GM18858 (cell line): ENCODE results near the gene SNX21.
"Not testable (repeated sequence)": the region's sequence is repeated elsewhere in the genome, so short reads cannot be mapped to it uniquely, and the experiment has no call there.

Experiments used
- ATAC-seq: cut with Tn5 transposase; IDR thresholded peaks from one replicate; pipeline ENCODE4 v1.9.1; 2021; ENCODE audit not compliant: unreplicated experiment

The SNX21 gene

DNA sequence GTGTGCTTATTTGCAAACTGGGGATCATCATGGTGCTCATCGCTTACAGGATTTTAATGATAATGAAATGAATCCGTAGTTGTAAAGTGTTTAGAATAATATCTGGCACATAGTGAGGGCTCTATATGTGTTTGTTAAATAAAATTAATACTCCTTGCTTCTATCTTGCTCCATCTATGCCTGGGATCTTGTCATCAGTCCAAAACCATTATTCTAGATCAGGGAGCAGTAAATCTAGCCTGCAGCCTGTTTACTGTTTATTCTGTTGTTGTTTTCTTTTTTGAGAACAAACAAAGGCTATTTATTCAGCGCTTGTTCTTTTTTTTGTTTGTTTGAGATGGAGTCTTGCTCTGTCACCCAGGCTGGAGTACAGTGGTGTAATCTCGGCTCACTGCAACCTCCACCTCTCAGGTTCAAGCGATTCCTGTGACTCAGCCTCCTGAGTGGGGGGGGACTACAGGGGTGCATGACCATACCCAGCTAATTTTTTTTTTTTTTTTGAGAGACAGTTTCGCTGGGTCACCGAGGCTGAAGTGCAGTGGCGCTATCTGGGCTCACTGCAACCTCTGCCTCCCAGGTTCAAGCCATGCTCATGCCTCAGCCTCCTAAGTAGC, 15.5 kb downstream of the SNX21 start:
- no peak for ATAC-seq

DNA sequence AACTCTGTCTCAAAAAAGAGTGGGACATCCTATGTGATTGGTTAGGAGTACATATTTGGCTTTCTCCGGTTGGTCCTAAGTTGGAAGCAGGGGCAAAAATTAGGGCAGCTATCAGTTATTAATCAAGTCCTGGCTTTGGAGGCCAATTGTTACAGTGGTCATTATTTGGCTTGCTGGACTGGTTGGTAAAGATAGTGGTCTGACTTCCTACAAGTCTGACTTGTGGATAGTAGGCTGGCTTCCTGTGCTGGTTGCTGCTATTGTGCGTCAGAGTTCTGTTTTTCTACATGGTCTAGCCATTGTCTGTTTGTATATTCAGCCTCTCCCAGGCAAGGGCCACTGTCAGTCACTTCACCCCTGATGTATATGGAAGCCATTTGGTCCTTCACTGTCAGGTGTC, 16.6 kb downstream of the SNX21 start:
- no peak for ATAC-seq

DNA sequence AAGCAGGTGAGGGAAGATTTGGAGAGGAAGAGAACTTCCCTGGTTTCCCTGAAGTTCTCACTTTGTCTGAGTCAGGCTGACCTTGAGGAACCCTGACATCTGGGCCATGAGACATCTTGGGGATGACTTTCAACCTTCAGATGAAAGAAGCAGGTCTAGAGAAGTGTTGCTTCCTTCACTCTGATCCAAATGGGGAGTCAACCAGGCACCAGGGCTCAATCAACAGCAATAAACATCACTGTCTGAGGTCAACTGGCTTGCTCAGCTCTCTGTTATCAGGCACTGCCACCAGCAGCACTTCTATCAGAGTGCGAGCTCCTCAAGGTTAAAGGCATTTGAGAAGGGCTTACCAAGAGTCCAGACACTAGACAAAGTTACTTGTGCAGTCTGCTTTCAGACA, 17.3 kb downstream of the SNX21 start:
- no peak for ATAC-seq

DNA sequence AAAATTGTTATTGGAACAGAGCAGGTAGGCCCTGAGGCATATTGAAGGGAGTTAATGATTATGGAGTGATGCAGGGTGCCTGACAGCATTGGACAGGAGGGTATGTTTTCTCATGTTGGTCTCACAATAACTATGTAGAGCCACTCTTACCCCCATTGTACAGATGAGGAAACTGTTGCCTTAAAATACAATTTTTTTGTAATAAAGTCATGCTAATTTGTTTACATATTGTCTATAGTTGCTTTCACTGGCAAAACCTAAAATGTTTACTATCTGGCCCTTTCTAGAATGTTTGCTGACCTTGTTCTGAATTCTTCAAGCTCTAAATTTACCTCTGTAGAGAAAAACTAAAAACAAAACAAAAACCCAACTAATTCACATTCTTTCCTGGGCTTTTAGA, 17.9 kb downstream of the SNX21 start:
- ATAC-seq = no peak

DNA sequence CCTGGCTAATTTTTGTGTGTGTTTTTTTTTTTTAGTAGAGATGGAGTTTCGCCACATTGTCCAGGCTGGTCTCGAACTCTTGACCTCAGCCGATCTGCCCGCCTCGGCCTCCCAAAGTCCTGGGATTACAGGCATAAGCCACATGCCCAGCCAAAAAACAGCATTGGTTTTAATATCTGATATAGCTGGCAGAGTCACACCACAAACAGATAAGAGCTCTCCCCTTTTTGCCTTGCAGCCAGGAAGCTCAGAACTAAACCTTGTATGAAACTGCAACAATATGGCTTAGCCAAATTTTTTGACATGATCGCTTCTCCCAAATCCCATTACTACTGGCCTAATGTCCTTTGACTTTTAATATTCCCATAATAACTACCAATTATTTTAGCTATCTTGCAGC, 18.7 kb downstream of the SNX21 start:
- no peak for ATAC-seq

DNA sequence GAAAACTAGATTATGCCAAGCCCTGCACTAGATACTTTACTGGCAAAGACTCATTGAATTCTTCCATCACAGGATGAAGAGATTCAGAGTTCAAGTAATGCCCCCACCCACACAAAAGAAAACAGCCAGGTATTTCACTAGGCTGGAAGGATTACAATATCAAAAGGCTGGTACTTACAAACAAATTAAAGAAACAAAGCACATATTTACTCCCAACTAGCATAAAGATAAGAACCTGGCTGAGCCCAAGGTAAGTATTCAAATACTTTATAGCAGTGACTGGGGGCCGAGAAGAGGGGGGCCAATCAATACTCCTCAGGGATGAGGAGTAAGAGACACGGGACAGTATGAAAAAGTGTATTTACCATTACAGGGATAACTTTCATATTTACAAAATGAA, 19.9 kb downstream of the SNX21 start:
- ATAC-seq = no peak

DNA sequence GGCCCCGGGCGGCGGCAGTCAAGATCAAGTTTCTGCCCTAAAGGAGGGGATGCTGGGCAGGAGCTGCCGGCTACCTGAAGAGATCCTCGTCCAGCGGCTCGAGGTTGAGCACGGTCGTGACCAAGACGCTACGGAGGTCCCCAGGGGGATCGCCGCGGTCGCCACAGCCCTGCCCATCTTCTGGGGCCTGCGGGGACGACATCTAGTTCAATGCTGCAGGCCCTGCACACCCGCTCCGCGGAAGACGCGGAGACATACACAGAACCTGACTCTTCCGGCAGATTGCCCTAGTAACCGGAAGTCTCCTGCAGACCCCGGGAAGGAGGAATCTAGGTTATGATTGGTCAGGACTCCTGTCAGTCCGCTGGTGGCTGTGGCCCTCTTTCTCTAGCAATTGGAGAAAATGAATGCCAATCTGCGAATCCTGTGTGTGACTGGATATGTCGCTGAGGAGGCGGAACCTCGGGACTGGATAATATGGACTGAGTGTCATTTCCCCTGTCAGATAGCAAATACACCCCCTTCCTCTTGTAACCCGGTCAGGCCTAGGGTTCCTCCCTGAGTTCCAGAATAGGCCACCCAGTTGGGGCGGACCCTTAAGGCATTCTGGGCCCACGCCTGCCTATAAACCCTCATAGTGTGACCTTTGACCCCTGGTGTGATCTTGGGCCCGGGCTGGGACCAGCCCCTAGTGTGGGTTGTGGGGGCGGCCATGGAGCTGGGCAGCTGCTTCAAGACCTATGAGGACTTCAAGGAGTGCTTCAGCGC, 23.7 kb downstream of the SNX21 start, which contains the start of the genes ACOT8 and ZSWIM3:
Gene ACOT8 (minus strand): TSS at position 279 of the 768 bp plus-strand sequence. CDS start 77 bp downstream, at position 202.
Gene ZSWIM3 (plus strand): TSS at position 501 of the 768 bp plus-strand sequence. CDS start 212 bp downstream, at position 713.
- peak; percentile 92 for ATAC-seq

DNA sequence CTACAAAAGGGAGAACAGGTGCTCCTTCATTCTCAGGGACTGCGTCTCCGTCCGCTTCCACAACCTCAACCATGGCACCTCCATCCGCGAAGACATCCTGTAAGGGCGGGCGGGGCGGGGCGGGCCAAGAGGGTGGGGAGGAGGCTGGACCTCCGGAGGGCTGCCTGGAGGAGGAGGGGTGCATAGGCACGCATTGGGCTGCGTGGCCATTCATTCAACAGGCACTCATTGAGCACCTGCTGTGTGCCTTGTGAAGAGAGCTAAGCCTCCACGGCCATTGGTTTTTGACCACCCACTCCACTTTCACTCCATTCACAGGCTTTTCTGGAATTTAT, 24.2 kb downstream of the SNX21 start:
- no peak for ATAC-seq

DNA sequence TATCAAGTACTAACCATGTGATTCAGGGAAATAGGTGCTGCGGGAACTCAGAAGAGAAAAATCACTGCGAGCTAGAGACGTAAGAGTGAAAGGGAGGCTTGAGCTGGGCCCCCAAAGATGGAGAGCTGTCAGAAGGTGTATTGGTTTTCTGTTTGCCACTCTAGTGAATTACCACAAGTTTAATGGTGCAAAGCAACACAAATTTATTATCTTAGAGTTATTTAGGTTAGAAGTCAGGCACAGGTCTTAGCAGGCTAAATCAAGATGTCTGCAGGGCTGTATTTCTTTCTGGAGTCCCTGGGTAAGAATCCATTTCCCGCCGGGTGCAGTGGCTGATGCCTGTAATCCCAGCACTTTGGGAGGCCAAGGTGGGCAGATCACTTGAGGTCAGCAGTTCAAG, 26.3 kb downstream of the SNX21 start:
- ATAC-seq = no peak

DNA sequence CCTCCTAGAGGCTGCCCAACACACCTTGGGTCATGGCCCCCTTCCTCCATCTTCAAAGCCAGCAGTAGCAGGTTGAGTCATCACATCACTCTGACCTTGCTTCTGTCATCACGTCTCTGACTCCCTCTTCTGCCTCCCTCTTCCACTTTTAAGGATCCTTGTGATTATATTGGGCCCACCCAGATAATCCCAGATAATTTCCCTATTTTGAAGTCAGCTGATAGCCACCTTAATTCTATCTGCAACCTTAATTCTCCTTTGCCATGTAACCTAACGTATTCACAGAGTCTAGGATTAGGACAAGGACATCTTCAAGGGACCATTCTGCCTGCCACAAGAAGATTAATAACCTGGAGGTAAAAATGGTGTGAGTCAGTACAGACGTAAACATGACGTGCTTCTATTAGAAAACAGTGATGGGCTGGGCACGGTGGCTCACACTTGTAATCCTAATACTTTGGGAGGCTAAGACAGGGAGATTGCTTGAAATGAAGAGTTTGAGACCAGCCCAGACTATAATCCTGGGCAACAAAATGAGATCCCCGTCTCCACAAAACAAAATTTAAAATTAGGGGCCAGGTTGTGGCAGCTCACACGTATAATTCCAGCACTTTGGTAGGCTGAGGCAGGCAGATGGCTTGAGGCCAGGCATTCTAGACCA, 27.1 kb downstream of the SNX21 start:
- no peak for ATAC-seq

DNA sequence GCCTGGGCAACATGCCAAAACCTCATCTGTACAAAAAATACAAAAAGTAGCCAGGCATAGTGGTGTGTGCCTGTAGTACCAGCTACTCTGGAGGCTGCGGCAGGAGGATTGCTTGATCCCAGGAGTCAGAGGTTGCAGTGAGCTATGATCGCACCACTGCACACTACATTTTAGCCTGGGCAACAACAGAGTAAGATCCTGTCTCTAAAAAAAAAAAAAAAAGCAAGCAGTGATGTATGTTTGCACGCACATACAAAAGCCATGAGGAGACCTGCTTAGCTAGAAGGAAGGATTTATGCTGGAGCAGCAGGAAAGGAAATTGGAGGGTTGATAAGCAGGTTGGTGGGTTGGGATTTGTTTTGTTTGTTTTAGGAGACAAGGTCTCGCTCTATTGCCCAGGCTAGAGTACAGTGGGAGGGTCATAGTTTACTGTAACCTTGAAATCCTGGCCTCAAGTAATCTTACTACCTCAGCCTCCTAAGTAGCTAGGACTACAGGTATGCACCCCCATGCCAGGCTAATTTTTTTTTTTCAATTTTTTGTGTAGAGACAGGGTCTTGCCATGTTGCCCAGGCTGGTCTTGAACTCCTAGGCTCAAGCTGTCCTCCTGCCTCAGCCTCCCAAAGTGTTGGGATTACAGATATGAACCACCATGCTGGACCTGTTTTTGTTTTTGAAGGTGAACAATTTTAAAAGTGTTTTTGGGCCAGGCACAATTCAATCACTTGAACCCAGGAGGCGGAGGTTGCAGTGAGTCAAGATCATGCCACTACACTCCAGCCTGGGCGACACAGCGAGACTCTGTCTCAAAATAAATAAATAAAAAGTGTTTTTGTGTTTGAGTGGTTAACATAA, 27.8 kb downstream of the SNX21 start:
- ATAC-seq = no peak

DNA sequence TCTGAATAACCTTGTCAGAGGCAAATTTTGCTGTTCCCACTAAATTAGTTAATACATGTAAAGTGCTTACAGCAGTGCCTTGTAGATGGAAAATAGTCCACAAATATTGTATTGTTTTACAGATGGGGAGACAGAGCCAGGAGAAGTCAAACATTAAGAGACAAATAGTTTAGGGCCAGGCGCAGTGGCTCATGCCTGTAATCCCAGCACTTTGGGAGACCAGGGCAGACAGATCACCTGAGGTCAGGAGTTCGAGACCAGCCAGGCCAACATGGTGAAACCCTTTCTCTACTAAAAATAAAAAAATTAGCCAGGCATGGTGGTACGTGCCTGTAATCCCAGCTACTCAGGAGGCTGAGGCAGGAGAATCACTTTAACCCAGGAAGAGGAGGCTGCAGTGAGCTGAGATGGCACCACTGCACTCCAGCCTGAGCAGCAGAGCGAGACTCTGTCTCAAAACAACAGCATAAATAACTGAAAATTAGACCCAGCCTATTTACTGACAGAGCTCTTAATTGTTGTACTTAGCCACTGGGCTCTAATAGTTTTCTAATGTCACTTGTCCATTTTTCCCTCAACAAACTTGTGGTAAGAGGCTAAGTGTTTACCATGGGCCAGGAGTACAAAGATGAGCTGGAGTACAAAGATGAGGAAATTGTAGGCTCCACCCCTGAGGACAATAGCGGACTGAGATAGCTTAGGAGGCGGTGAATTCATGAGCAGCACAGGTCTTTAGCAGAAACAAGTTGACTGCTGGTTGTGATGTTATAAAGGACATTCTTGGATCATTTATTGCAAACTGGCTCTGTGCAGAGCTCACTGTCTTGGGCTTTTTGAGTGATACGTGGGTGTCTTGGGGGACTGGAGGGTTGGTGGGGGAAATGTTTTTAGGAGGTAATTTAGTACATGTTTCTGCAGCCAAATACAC, 30.2 kb downstream of the SNX21 start:
- no peak for ATAC-seq

DNA sequence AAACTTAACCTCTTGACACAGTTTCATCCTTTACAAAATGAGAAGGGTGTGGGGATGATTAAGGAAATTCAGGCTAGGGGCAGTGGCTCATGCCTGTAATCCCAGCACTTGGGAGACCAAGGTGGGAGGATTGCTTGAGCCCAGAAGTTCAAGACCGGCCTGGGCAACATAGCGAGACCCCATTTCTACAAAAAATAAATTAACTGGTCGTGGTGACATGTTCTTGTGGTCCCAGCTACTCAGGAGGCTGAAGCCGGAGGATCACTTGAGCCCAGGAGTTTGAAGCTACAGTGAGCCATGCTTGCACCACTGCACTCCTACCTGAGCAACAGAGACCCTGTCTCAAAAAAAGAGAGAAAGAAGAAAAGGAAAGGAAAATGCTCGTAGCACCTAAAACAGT, 32.9 kb downstream of the SNX21 start:
- no peak for ATAC-seq

DNA sequence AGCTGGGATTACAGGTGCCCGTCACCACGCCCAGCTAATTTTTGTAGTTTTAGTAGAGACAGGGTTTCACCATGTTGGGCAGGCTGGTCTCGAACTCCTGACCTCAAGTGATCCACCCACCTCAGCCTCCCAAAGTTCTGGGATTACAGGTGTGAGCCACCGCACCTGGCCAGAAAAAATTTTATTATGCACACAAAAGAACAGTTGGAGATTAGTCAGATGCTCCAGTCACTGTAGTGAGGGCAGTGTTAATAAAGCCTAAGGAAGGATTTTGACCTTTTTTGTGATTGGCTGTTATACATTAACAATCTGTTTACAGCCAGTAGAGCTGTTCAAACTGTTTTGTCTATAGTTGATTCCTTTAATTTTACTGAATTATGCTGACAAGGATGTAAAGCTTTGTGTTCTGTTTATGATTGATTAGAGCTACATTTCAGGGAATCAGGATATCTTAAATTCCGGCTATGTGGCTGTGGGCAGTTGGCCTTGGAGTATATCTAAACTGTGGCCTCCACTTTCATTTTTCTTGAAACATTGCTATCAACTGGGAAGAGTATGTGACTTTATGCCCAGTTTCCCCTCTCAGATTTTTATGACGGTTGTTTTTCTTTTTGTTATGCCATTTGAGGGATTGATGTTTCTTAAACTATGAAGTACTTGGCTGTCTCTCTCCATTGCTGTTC, 33.7 kb downstream of the SNX21 start:
- no peak for ATAC-seq

DNA sequence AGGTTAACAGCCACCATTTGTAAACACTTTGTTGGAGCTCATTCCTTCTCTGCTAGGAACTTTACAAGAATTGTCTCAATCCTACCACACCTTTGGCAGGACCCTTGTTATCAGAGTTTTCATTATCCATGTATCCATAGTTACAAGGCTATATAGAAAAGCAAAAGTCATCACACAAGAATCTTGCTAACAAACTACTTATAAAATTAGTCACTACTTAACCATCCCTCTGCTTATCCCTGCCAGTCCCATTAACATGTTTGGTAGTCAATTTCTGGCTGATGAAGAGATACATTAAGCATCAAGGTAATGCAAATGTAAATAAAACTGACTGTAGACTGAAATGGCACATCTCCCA, 34.2 kb downstream of the SNX21 start:
- no peak for ATAC-seq

DNA sequence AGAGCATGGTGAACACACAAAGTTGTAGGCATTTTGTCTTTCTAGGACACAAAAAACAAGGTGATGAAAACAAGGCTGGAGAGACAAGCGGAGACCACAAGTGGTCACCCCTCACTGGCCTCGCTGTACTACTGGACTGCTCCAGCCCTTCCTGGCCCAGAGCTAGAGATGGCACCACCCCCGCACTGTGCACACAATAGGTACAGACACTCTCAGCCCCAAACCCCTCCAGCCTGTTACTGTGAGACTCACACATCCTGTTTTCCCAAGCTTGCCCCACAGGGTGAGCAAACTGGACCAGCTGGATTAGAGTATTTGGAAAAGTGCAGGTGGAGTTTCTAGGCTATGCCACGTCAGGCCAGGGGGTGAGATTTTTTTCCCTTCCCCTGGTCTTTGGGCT, 39.0 kb downstream of the SNX21 start:
- no peak for ATAC-seq

DNA sequence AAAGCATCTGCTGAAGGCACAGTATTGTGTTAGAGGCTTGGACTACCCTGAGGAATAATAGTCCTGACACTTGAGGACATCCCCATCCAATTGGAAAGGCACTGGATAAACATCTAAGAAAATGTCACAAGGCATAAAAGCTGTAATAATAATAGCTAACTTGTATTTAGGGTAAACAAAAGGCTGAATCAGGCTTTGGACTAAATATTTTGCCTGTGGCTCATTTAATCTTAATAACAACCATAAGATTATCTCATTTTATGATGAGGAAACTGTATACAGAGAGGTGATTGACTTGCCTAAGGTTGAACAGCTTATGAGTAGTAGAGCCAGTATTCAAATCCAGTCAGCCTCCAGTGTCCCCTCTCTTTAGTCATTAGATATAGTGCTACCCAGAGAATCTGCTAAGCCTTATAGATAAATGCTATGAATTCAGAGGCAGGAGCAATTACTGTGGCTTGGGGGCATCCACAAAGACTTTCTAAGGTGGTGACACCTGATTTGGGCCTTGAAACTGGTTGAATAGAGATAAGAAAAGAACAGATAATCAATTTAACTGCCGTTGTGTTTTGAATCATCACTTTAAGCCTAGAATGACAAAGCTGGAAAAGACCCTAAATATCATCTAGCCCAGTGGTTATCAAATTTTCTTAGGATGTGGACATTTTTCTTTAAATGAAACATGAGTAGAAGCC, 40.0 kb downstream of the SNX21 start:
- ATAC-seq = no peak

DNA sequence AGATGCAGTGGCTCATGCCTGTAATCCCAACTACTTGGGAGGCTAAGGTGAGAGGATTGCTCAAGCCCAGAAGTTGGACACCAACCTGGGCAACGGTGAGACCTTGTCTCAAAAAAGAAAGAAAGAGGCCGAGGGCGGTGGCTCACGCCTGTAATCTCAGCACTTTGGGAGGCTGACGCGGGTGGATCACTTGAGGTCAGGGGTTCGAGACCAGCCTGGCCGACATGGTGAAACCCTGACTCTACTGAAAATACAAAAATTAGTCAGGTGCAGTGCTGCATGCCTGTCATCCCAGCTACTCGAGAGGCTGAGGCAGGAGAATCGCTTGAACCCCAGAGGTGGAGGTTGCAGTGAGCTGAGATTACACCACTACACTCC, 40.5 kb downstream of the SNX21 start:
- ATAC-seq = not testable (repeated sequence)

DNA sequence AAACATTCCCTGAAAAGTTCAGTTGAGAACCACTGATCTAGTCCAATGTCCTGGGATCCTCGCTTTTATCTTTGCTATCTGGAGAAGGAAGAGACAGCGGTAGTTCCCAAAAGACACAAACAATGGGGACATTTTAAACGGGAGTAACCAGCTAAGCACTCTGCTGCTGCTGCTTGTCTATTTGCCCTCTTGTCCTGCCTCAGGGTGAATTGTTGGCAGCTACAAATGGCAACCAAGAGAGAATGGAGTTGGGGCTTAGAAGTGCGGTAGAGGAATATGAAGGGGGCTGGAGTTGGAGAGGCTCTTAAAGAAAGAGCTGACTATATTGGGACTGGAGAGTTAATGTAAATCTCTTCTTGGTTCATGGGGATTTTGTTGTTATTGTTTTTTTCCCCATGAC, 41.0 kb downstream of the SNX21 start:
- ATAC-seq = no peak
